Karpas-422 (cell line): Measurements from ENCODE around the gene NTSR1. TPM values are rescaled to one million over a fixed set of nuclear protein-coding genes. Genes with fewer than 3 reads are reported as not detected.

Experiments used
- DNase-seq: peaks from one replicate; pipeline ENCODE4 v3.0.0-alpha.2; 2015
- H2AFZ ChIP-seq: fragments of 200-600 bp; sonication (generic); 2 replicates; pipeline ENCODE4 v1.6.1; 2014; ENCODE audit warnings: antibody characterized with exemption, low read length, mixed read lengths
- H3K27ac ChIP-seq: fragments of 200-600 bp; sonication (generic); 2 replicates; pipeline ENCODE4 v1.5.1; 2014; ENCODE audit warnings: mild to moderate bottlenecking, low read length, moderate library complexity
- H3K27me3 ChIP-seq: fragments of 200-600 bp; sonication (generic); 2 replicates; pipeline ENCODE4 v1.6.1; 2014; ENCODE audit warnings: low read length, mixed read lengths
- H3K36me3 ChIP-seq: fragments of 200-600 bp; sonication (generic); 2 replicates; pipeline ENCODE4 v1.6.1; 2014; ENCODE audit warnings: low read length, mixed read lengths; ENCODE audit not compliant: insufficient read depth
- H3K4me1 ChIP-seq: fragments of 200-600 bp; sonication (generic); 2 replicates; pipeline ENCODE4 v1.6.1; 2014; ENCODE audit warnings: mild to moderate bottlenecking, low read length, mixed read lengths
- H3K4me2 ChIP-seq: fragments of 200-600 bp; sonication (generic); 2 replicates; pipeline ENCODE4 v1.6.1; 2014; ENCODE audit warnings: low read length, low read depth, mild to moderate bottlenecking; ENCODE audit not compliant: poor library complexity, severe bottlenecking
- H3K4me3 ChIP-seq: fragments of 200-600 bp; sonication (generic); 2 replicates; pipeline ENCODE4 v1.5.1; 2014; ENCODE audit warnings: mild to moderate bottlenecking, antibody characterized with exemption, low read length, mixed read lengths
- H3K79me2 ChIP-seq: fragments of 200-600 bp; sonication (generic); 2 replicates; pipeline ENCODE4 v1.6.1; 2014; ENCODE audit warnings: mild to moderate bottlenecking, low read length, mixed read lengths
- H3K9ac ChIP-seq: fragments of 200-600 bp; sonication (generic); 2 replicates; pipeline ENCODE4 v1.6.0; 2014; ENCODE audit warnings: low read length
- H3K9me2 ChIP-seq: fragments of 200-600 bp; sonication (generic), shearing (Covaris generic); replicated peaks from 2 replicates; pipeline ENCODE4 v1.6.0; 2014; ENCODE audit warnings: mild to moderate bottlenecking, low read length, moderate library complexity; ENCODE audit not compliant: insufficient read depth
- H3K9me3 ChIP-seq: fragments of 300-700, 200-600 bp; sonication (generic); 2 replicates; pipeline ENCODE4 v1.6.1; 2014; ENCODE audit warnings: low read length, mixed read lengths
- H4K20me1 ChIP-seq: fragments of 200-600 bp; sonication (generic); 2 replicates; pipeline ENCODE4 v1.6.1; 2014; ENCODE audit warnings: mild to moderate bottlenecking, antibody characterized with exemption, low read length, low read depth; ENCODE audit not compliant: insufficient read depth
- total RNA-seq: library from RNA; depleted of rRNA; stranded (reverse); fragments of >200 nt; shearing (Covaris generic); gene quantifications from 2 replicates; pipeline ENCODE4 v1.2.3, GENCODE V29; 2014; ENCODE audit warnings: low replicate concordance

Gene NTSR1
- total RNA-seq, 1 experiment from 2014 or later, result not detected

DNA sequence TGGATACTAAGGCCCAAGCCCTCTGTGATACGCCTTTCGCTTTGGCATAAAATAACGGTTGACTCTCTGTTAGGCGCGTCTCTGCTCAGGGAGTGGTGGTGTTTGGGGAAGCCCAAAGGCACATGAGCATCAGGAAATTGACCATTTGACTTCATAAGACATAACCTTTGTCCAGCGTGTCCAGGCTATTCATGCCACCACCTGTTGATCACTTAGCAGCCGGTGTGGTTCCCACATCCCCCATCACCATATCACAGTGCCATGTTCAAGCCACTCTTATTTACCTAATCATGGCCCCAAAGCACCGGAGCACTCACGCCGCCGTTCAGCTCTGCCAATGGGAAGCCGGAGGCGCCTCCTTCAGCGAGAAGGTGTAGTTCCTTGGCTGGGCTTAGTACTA, 38.5 kb upstream of the NTSR1 start:
- H3K9ac ChIP-seq, result no peak overlapping the region

DNA sequence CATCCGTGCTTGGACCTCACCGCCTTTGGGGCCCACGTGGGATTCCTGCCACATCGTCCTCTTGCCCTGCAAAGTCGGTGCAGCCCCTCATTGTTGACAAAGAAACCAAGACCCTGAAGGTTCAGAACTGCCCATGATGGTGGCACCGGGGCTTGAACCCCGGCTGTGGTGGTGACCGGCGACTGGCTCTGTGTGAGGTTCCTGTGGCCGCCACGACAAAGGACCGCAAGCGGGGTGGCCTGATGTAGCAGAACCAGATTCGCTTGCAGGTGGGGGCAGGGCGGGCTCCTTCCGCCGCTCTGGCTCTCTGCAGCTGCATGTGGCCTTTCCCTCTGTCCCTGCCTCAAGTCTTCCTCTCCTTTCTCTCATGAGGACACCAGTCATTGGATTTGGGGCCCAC, 37.6 kb upstream of the NTSR1 start:
- H3K9me3 ChIP-seq, result no peaks in the 10 kb centered on the region
- H3K27me3 ChIP-seq, result no peaks in the 10 kb centered on the region
- no peak overlapping the region for H3K27ac ChIP-seq
- no peaks in the 10 kb centered on the region for H4K20me1 ChIP-seq
- H3K36me3 ChIP-seq, result no peaks in the 10 kb centered on the region
- H3K9ac ChIP-seq, result no peak overlapping the region
- no peak for DNase-seq
- H3K4me3 ChIP-seq, result no peak overlapping the region
- no peaks in the 10 kb centered on the region for H3K9me2 ChIP-seq
- no peak overlapping the region for H3K4me2 ChIP-seq
- H3K79me2 ChIP-seq, result no peaks in the 10 kb centered on the region
- no peaks in the 10 kb centered on the region for H3K4me1 ChIP-seq
- H2AFZ ChIP-seq, result no peak overlapping the region

More for the DNA sequence above, 38.5 kb upstream of the NTSR1 start:
- H3K4me1 ChIP-seq, result no peaks in the 10 kb centered on the region
- no peak overlapping the region for H3K27ac ChIP-seq
- no peaks in the 10 kb centered on the region for H3K9me3 ChIP-seq
- no peaks in the 10 kb centered on the region for H3K36me3 ChIP-seq
- H2AFZ ChIP-seq, result no peak overlapping the region
- no peak for DNase-seq
- no peaks in the 10 kb centered on the region for H3K27me3 ChIP-seq
- no peaks in the 10 kb centered on the region for H4K20me1 ChIP-seq
- H3K79me2 ChIP-seq, result no peaks in the 10 kb centered on the region
- H3K9me2 ChIP-seq, result no peaks in the 10 kb centered on the region
- H3K4me2 ChIP-seq, result no peak overlapping the region
- no peak overlapping the region for H3K4me3 ChIP-seq

- DNase-seq, result no peak
- no peaks in the 10 kb centered on the region for H3K27me3 ChIP-seq
- no peak overlapping the region for H2AFZ ChIP-seq
- no peak overlapping the region for H3K4me2 ChIP-seq
- H4K20me1 ChIP-seq, result no peaks in the 10 kb centered on the region
- no peaks in the 10 kb centered on the region for H3K9me3 ChIP-seq
- H3K9ac ChIP-seq, result no peak overlapping the region
- no peaks in the 10 kb centered on the region for H3K79me2 ChIP-seq
- H3K36me3 ChIP-seq, result no peaks in the 10 kb centered on the region
- H3K4me3 ChIP-seq, result no peak overlapping the region
- no peaks in the 10 kb centered on the region for H3K4me1 ChIP-seq
- H3K27ac ChIP-seq, result no peak overlapping the region
- no peaks in the 10 kb centered on the region for H3K9me2 ChIP-seq
Observed at GRCh38 chr20:62671765-62672164, 36.9 kb upstream of the NTSR1 start.

- Histone ChIP-seq H3K9ac (no peak overlapping the region), H3K79me2 (no peaks in the 10 kb centered on the region), H3K4me1 (no peaks in the 10 kb centered on the region)
Observed at GRCh38 chr20:62674370-62674769, 34.3 kb upstream of the NTSR1 start.

DNA sequence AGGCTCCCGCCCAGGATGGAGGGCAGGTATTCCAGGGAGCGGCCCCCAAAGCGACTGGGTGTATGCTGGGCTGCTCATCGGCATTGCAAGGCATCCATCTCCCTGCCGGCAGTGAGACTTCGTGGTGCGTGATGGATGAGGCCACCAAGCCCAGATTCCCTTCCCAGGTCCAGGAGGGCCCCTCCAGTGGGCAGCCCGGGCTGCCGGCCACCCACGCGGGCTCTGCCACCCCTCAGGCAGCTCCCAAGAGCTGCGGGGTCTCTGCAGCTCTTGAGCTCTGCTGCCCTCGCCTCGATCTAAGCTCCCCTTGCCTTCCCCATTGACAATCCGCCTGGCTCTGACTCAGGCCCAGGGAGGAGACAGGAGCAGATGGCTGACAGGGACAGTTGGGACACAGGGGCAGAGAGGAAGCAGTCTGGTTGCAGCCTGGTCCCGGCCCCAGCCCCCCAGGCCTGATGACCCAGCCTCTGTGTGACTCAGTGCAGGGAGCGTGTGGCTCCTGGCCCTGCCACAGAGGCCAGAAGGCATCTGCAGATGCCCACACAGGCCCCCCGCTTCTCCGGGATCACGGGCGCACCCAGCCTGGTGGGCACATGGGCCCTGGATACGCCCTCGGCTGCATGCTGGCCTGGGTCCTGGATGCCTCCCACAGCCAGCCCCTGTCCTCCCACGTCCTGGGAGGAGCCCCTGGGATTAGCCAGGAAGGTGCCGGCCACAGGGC, 33.3 kb upstream of the NTSR1 start:
- H3K9me2 ChIP-seq, result no peaks in the 10 kb centered on the region
- no peaks in the 10 kb centered on the region for H3K79me2 ChIP-seq
- H3K4me1 ChIP-seq, result no peaks in the 10 kb centered on the region
- no peak overlapping the region for H2AFZ ChIP-seq
- H3K4me2 ChIP-seq, result no peak overlapping the region
- no peak overlapping the region for H3K27ac ChIP-seq
- no peak for DNase-seq
- no peaks in the 10 kb centered on the region for H3K9me3 ChIP-seq
- H4K20me1 ChIP-seq, result no peaks in the 10 kb centered on the region
- no peak overlapping the region for H3K9ac ChIP-seq
- H3K4me3 ChIP-seq, result no peak overlapping the region
- H3K27me3 ChIP-seq, result no peaks in the 10 kb centered on the region
- H3K36me3 ChIP-seq, result no peaks in the 10 kb centered on the region

More at GRCh38 chr20:62674370-62674769, 34.3 kb upstream of the NTSR1 start:
- Histone ChIP-seq H3K9me2 (no peaks in the 10 kb centered on the region), H4K20me1 (no peaks in the 10 kb centered on the region), H3K4me3 (no peak overlapping the region), H3K27me3 (no peaks in the 10 kb centered on the region), H3K9me3 (no peaks in the 10 kb centered on the region), H3K27ac (no peak overlapping the region), H2AFZ (no peak overlapping the region), H3K4me2 (no peak overlapping the region), H3K36me3 (no peaks in the 10 kb centered on the region)
- no peak for DNase-seq

- H3K27ac ChIP-seq, result no peak overlapping the region
- H3K9ac ChIP-seq, result no peak overlapping the region
- no peaks in the 10 kb centered on the region for H3K79me2 ChIP-seq
- no peak overlapping the region for H3K4me2 ChIP-seq
- H3K9me3 ChIP-seq, result no peaks in the 10 kb centered on the region
- H3K9me2 ChIP-seq, result no peaks in the 10 kb centered on the region
- DNase-seq, result no peak
- H3K4me3 ChIP-seq, result no peak overlapping the region
- H3K4me1 ChIP-seq, result no peaks in the 10 kb centered on the region
- H2AFZ ChIP-seq, result no peak overlapping the region
- H3K27me3 ChIP-seq, result no peaks in the 10 kb centered on the region
- no peaks in the 10 kb centered on the region for H4K20me1 ChIP-seq
- no peaks in the 10 kb centered on the region for H3K36me3 ChIP-seq
Observed at GRCh38 chr20:62675877-62676260, 32.8 kb upstream of the NTSR1 start.

DNA sequence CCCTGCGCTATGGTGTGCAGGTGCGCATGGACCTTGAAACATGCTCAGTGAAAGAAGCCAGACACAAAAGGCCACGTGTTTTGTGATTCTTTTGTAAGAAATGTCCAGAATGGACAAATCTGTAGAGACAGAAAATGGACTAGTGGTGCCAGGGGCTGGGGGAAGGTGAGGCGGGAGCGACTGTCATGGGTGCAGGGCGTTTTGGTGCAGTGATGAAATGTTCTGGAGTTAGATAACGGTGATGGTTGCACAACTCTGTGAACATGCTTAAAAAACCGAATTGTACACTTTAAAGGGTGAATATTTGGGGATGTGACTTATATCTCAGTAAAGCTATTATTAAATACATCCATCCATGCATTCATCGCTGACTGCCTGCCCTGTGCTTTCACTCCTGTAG, 31.7 kb upstream of the NTSR1 start:
- Histone ChIP-seq H3K27ac (no peak overlapping the region), H2AFZ (no peak overlapping the region), H3K4me1 (no peaks in the 10 kb centered on the region), H3K9me2 (no peaks in the 10 kb centered on the region), H3K4me2 (no peak overlapping the region), H3K27me3 (no peaks in the 10 kb centered on the region), H4K20me1 (no peaks in the 10 kb centered on the region), H3K79me2 (no peaks in the 10 kb centered on the region), H3K9me3 (no peaks in the 10 kb centered on the region), H3K9ac (no peak overlapping the region), H3K4me3 (no peak overlapping the region), H3K36me3 (no peaks in the 10 kb centered on the region)
- no peak for DNase-seq

GRCh38 chr20:62677678-62678077, 31.0 kb upstream of the NTSR1 start:
- no peaks in the 10 kb centered on the region for H4K20me1 ChIP-seq
- H3K4me2 ChIP-seq, result no peak overlapping the region
- no peaks in the 10 kb centered on the region for H3K4me1 ChIP-seq
- H2AFZ ChIP-seq, result no peak overlapping the region
- no peaks in the 10 kb centered on the region for H3K27me3 ChIP-seq
- H3K27ac ChIP-seq, result no peak overlapping the region
- H3K79me2 ChIP-seq, result no peaks in the 10 kb centered on the region
- no peaks in the 10 kb centered on the region for H3K9me3 ChIP-seq
- H3K4me3 ChIP-seq, result no peak overlapping the region
- no peaks in the 10 kb centered on the region for H3K9me2 ChIP-seq
- no peaks in the 10 kb centered on the region for H3K36me3 ChIP-seq
- no peak overlapping the region for H3K9ac ChIP-seq
- DNase-seq, result no peak
